HG02884 (cell line): ENCODE data around the gene RGSL1.

Experiments used
- ATAC-seq: cut with Tn5 transposase; IDR thresholded peaks from one replicate; pipeline ENCODE4 v1.9.1; 2021; ENCODE audit warnings: mild to moderate bottlenecking, moderate library complexity; ENCODE audit not compliant: unreplicated experiment

The RGSL1 gene

GRCh38 chr1:182587666-182588499, 137.9 kb downstream of the RGSL1 start:
- no peak for ATAC-seq

GRCh38 chr1:182588500-182589396, 138.8 kb downstream of the RGSL1 start, which contains the start of gene RNASEL:
RNASEL (minus strand) TSS chr1:182589256; CDS start chr1:182586806, 2,450 bp downstream.
- ATAC-seq = peak; percentile 85

- ATAC-seq = no peak
These were observed 139.6 kb downstream of the RGSL1 start for GRCh38 chr1:182589520-182589919.

GRCh38 chr1:182589931-182590330, 140.0 kb downstream of the RGSL1 start:
- ATAC-seq = no peak

GRCh38 chr1:182595641-182596240, 145.8 kb downstream of the RGSL1 start:
- no peak for ATAC-seq

GRCh38 chr1:182596934-182597333, 147.0 kb downstream of the RGSL1 start:
- ATAC-seq = no peak

GRCh38 chr1:182598296-182598695, 148.3 kb downstream of the RGSL1 start:
- no peak for ATAC-seq

GRCh38 chr1:182599339-182599738, 149.4 kb downstream of the RGSL1 start:
- no peak for ATAC-seq

GRCh38 chr1:182600036-182600713, 150.2 kb downstream of the RGSL1 start:
- ATAC-seq = no peak

GRCh38 chr1:182600745-182601415, 150.9 kb downstream of the RGSL1 start:
- ATAC-seq = no peak

- ATAC-seq = no peak
These were observed 151.5 kb downstream of the RGSL1 start for GRCh38 chr1:182601416-182601786.

- no peak for ATAC-seq
These were observed 152.0 kb downstream of the RGSL1 start for GRCh38 chr1:182601913-182602312.

- no peak for ATAC-seq
These were observed 153.1 kb downstream of the RGSL1 start for GRCh38 chr1:182602935-182603645.

- ATAC-seq = no peak
These were observed 153.8 kb downstream of the RGSL1 start for GRCh38 chr1:182603646-182604174.

- peak; percentile 91 for ATAC-seq
These were observed 154.5 kb downstream of the RGSL1 start, which contains the start of gene RGS16 for GRCh38 chr1:182604175-182605164. RGS16 (minus strand) TSS chr1:182604389; CDS start chr1:182604259, 130 bp downstream.

- ATAC-seq = no peak
These were observed 157.6 kb downstream of the RGSL1 start for GRCh38 chr1:182607566-182607965.

- no peak for ATAC-seq
These were observed 158.3 kb downstream of the RGSL1 start for GRCh38 chr1:182608236-182608635.
